Loucy (cell line): ENCODE measurements around the gene N4BP2L2.

Experiments
- EZH2phosphoT487 ChIP-seq: fragments of 200-600 bp; IDR thresholded peaks from 2 replicates; pipeline ENCODE4 v1.6.1; 2018; ENCODE audit warnings: antibody characterized with exemption, mild to moderate bottlenecking, moderate library complexity, borderline replicate concordance
- TF ChIP-seq, protein P1 (sequence below): fragments of 200-600 bp; sonication (generic); conservative IDR thresholded peaks from 2 replicates; pipeline ENCODE4 v1.5.1; 2014; ENCODE audit warnings: mild to moderate bottlenecking, antibody characterized with exemption, low read length

DNA sequence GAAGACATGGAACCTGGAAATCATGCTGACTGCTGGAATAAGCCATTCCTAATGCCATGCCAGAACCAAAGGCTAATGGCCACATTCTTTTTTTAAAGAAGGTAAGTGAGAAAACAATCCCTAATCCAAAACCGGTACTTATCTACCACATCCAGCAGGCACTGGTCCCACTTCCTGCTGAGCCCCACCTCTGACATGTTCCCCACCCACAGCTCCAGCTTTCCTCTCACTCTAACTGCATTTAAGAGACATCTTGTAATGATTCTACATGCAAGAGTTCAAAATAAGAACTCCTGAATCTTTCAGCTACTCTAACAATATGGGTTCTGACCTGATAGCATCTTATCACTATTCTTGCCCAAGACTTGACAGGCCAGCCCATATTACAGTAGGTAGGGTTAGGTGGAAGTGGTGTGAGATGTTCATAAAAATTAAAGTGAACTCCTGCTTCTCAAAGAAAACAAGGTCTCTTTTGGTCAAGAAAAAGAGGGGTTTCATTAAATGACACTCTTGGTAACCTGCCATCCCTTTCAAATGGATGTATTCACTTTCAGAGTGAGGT, 41.9 kb downstream of the N4BP2L2 start:
- TF ChIP-seq, protein P1, sequence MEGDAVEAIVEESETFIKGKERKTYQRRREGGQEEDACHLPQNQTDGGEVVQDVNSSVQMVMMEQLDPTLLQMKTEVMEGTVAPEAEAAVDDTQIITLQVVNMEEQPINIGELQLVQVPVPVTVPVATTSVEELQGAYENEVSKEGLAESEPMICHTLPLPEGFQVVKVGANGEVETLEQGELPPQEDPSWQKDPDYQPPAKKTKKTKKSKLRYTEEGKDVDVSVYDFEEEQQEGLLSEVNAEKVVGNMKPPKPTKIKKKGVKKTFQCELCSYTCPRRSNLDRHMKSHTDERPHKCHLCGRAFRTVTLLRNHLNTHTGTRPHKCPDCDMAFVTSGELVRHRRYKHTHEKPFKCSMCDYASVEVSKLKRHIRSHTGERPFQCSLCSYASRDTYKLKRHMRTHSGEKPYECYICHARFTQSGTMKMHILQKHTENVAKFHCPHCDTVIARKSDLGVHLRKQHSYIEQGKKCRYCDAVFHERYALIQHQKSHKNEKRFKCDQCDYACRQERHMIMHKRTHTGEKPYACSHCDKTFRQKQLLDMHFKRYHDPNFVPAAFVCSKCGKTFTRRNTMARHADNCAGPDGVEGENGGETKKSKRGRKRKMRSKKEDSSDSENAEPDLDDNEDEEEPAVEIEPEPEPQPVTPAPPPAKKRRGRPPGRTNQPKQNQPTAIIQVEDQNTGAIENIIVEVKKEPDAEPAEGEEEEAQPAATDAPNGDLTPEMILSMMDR: no peak
- no peak for TF ChIP-seq EZH2phosphoT487
